Measurements from ENCODE around the gene B3GAT3. TPM values are rescaled to one million over a fixed set of nuclear protein-coding genes. Genes with fewer than 3 reads are reported as not detected.
"Not testable (repeated sequence)": the region's sequence is repeated elsewhere in the genome, so short reads cannot be mapped to it uniquely, and the experiment has no call there.

B3GAT3 gene
- total and polyA plus RNA-seq, 5 donors from 2014 or later = 34.3 to 57.5 (median 36.0) TPM

DNA sequence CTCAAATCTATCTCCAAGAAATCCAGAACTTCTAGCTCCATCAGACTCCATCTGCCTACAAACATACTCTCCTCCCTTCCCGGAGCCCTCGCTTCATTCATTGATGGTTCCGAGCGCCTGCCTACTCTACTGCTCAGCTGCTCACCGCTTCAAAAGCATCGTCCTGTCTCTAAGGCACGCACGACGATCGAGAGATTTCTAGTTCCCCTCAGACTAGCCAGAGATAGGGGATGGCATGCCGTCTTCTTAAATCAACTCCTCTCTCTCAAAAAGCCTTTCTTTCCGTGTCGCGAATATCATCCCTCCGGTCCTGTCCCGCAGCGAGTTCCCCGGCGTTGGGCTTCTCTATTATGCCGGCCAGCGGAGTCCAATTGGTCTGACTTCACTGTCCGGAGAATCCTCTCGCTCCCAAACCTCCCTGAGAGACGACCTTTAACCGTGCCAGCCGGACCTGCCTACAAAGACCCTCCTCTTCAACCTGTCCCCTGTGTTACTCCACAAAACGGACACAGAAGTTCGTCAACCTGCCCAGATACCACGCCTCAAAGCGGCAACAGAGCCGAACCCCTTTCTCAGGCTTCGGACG is 48.7 kb downstream of the B3GAT3 start:
- Histone ChIP-seq H3K4me3 (ENCODE audit: low read depth, low read length) (peak overlapping the region; percentile 91), H3K9me3 (ENCODE audit: control insufficient read depth in 2 of 2, low read length in 2 of 2) (no peaks in the 10 kb centered on the region), H3K4me1 (ENCODE audit: control insufficient read depth, insufficient read depth, low read length, poor library complexity, severe bottlenecking) (peaks cover 35% of the 10 kb centered on the region), H3K27ac (ENCODE audit: insufficient read depth, low read length, poor library complexity, severe bottlenecking) (peak overlapping the region; percentile 88), H3K27me3 (ENCODE audit: control insufficient read depth, insufficient read depth, low read length) (no peaks in the 10 kb centered on the region), H3K36me3 (ENCODE audit: control insufficient read depth, insufficient read depth, low read length) (peaks cover 55% of the 10 kb centered on the region)
- DNase-seq = peak in 2 of 3 donors; percentile 35 to 56
- ATAC-seq (ENCODE audit: low read depth in 2 of 2) = no peak
- Mint-ChIP-seq H3K27ac (peak overlapping the region; percentile 92 to 94 (median 92)), H3K9me3 (no peaks in the 10 kb centered on the region), H3K4me1 (peaks cover 6 to 62% (median 40%) of the 10 kb centered on the region in 4 donors), H3K36me3 (peaks cover 35% of the 10 kb centered on the region), H3K4me3 (peak overlapping the region; percentile 91 to 99 (median 96)), H3K27me3 (no peaks in the 10 kb centered on the region)

DNA sequence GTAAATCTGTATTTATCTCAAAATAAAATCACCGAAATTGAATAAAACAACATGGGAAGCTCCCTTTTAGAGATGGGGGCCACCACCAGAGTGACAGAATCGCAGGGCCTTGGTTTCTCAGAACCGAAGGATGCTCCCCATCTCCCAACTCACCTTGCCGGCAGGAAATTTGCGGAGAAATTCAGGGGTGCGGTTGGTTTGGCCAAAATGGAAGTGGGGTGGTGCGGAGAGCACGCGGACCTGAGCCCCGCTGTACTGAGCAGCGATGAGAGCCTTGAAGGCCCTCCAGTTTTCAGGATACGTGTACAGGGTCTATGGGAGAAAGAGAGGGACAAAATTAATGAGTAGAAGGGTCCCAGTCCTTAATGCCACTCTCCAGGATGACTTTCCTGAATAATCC is 49.4 kb downstream of the B3GAT3 start:
- no peaks in the 10 kb centered on the region for H3K27me3 ChIP-seq (ENCODE audit: control insufficient read depth, insufficient read depth, low read length)
- H3K4me1 ChIP-seq (ENCODE audit: control insufficient read depth, insufficient read depth, low read length, poor library complexity, severe bottlenecking) = peaks cover 35% of the 10 kb centered on the region
- Mint-ChIP-seq H3K27me3 (no peaks in the 10 kb centered on the region), H3K4me1 (peaks cover 6 to 64% (median 41%) of the 10 kb centered on the region in 4 donors), H3K36me3 (peaks cover 34% of the 10 kb centered on the region), H3K9me3 (no peaks in the 10 kb centered on the region), H3K4me3 (peak overlapping the region; percentile 91 to 99 (median 96)), H3K27ac (peak overlapping the region; percentile 80 to 94 (median 92))
- DNase-seq (no peak), ATAC-seq (ENCODE audit: low read depth in 2 of 2) (no peak)
- H3K27ac ChIP-seq (ENCODE audit: insufficient read depth, low read length, poor library complexity, severe bottlenecking) = peak overlapping the region; percentile 6
- peak overlapping the region; percentile 91 for H3K4me3 ChIP-seq (ENCODE audit: low read depth, low read length)
- H3K9me3 ChIP-seq (ENCODE audit: control insufficient read depth in 2 of 2, low read length in 2 of 2) = no peaks in the 10 kb centered on the region
- H3K36me3 ChIP-seq (ENCODE audit: control insufficient read depth, insufficient read depth, low read length) = peaks cover 53% of the 10 kb centered on the region

DNA sequence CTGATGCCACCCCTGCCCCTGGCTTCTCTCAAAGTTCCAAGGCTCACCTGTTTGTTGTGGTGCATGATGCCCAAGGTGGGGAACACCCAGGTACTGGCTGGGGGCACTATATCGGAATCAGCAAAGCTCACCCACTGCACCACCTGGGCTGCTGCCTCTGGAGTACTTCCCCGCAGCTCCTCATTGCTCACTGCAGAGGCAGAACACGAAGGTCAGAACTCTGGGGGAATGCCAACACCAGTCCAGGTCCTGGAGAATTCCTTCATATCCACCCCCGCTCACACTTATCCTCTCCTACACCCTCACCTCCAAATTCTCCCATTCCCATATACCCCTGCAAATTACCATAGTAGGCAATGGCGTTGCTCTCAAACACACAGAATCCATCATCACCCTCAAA is 50.3 kb downstream of the B3GAT3 start:
- H3K9me3 Mint-ChIP-seq; H3K9me3 ChIP-seq (ENCODE audit: control insufficient read depth in 2 of 2, low read length in 2 of 2); DNase-seq; H3K27ac ChIP-seq (ENCODE audit: insufficient read depth, low read length, poor library complexity, severe bottlenecking); H3K27me3 Mint-ChIP-seq; ATAC-seq (ENCODE audit: low read depth in 2 of 2); H3K4me3 ChIP-seq (ENCODE audit: low read depth, low read length); H3K27me3 ChIP-seq (ENCODE audit: control insufficient read depth, insufficient read depth, low read length): not testable (repeated sequence)
- peaks cover 35% of the 10 kb centered on the region for H3K4me1 ChIP-seq (ENCODE audit: control insufficient read depth, insufficient read depth, low read length, poor library complexity, severe bottlenecking)
- H3K27ac Mint-ChIP-seq = peak overlapping the region; percentile 7 to 73 (median 31)
- peaks cover 37% of the 10 kb centered on the region for H3K36me3 Mint-ChIP-seq
- H3K4me1 Mint-ChIP-seq = peaks cover 12 to 72% (median 45%) of the 10 kb centered on the region in 4 donors
- peaks cover 54% of the 10 kb centered on the region for H3K36me3 ChIP-seq (ENCODE audit: control insufficient read depth, insufficient read depth, low read length)
- H3K4me3 Mint-ChIP-seq = peak overlapping the region in 3 of 4 donors; percentile 20 to 96 (median 63)

DNA sequence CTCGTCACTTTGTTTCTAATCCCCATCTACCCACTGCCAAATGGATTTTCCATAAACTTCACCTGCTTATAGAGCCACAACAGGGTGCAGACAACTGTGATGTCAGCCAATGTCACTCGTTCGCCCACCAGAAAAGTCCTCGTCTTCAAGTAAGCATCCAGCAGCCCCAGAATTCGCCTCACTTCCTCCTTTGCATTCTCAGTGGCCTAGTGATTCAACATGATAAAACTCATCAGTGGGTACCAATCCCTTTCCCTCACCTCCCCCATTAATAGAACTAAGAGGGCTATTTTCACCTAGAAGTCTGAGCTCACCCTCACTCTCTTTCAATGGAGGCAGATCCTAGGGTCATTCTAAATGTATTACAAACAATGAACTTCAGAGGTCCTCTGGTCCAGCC is 50.9 kb downstream of the B3GAT3 start:
- H3K27me3 Mint-ChIP-seq; DNase-seq; H3K4me3 ChIP-seq (ENCODE audit: low read depth, low read length); H3K27me3 ChIP-seq (ENCODE audit: control insufficient read depth, insufficient read depth, low read length); H3K9me3 Mint-ChIP-seq; ATAC-seq (ENCODE audit: low read depth in 2 of 2); H3K27ac ChIP-seq (ENCODE audit: insufficient read depth, low read length, poor library complexity, severe bottlenecking); H3K9me3 ChIP-seq (ENCODE audit: control insufficient read depth in 2 of 2, low read length in 2 of 2): not testable (repeated sequence)
- peaks cover 40% of the 10 kb centered on the region for H3K36me3 Mint-ChIP-seq
- Histone ChIP-seq H3K36me3 (ENCODE audit: control insufficient read depth, insufficient read depth, low read length) (peaks cover 56% of the 10 kb centered on the region), H3K4me1 (ENCODE audit: control insufficient read depth, insufficient read depth, low read length, poor library complexity, severe bottlenecking) (peaks cover 35% of the 10 kb centered on the region)
- peak overlapping the region in 3 of 4 donors; percentile 20 to 96 (median 53) for H3K4me3 Mint-ChIP-seq
- peak overlapping the region; percentile 60 to 73 (median 65) for H3K27ac Mint-ChIP-seq
- peaks cover 12 to 77% (median 46%) of the 10 kb centered on the region in 4 donors for H3K4me1 Mint-ChIP-seq

DNA sequence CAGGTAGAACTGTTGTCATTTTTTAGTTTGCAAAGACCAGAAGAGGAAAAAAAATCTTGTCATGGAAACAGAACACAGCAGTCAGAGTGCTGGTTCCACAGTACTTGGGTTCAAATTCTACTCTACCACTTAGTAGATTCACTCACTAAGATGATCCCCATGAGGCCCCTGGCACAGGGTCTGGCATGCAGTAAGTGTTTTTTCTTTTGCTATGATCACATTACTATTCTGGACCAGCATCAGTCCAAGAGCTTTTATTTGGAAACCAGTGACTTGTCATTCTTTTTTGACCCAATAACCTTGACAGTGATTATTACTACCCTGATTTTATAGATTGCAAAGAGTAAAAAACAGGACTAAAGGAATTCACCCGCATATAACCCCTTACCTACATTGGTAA is 52.2 kb downstream of the B3GAT3 start:
- H3K9me3 ChIP-seq (ENCODE audit: control insufficient read depth in 2 of 2, low read length in 2 of 2) = no peaks in the 10 kb centered on the region
- Mint-ChIP-seq H3K4me3 (peak overlapping the region in 1 of 4 donors; percentile 53), H3K27ac (no peak overlapping the region), H3K27me3 (no peaks in the 10 kb centered on the region), H3K36me3 (peaks cover 46% of the 10 kb centered on the region), H3K9me3 (no peaks in the 10 kb centered on the region), H3K4me1 (peaks cover 18 to 76% (median 47%) of the 10 kb centered on the region in 4 donors)
- peaks cover 67% of the 10 kb centered on the region for H3K36me3 ChIP-seq (ENCODE audit: control insufficient read depth, insufficient read depth, low read length)
- ATAC-seq (ENCODE audit: low read depth in 2 of 2) (no peak), DNase-seq (no peak)
- no peaks in the 10 kb centered on the region for H3K27me3 ChIP-seq (ENCODE audit: control insufficient read depth, insufficient read depth, low read length)
- no peak overlapping the region for H3K27ac ChIP-seq (ENCODE audit: insufficient read depth, low read length, poor library complexity, severe bottlenecking)
- H3K4me3 ChIP-seq (ENCODE audit: low read depth, low read length) = no peak overlapping the region
- peaks cover 27% of the 10 kb centered on the region for H3K4me1 ChIP-seq (ENCODE audit: control insufficient read depth, insufficient read depth, low read length, poor library complexity, severe bottlenecking)

DNA sequence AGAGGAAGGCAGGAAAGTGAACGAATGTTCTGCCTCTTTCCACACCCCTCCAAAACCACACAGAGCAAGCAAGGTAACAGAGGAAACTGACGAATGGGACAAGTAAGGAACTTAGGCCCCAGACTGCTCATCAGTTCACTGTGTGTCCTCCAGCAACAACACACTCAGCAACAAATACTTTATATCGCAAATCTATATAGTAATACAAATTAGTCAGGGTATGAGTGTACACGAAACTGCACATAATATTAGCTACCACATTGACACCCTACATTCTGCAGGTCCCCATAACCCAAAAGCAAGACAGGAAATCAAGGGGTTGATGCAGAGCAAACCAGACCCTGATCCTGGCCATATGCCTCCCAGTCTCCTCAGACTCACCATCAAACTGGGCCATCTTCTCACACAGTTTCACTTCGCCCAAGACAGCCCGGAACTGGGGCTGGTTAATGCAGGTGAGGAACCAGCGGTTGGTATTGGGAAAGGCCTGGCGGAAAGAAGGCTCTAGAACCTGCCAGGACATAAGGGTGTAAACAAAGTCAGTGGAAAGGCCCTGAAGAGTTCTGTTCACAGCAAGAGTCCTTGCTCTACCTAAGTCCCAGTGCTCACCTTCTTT is 54.7 kb downstream of the B3GAT3 start:
- ATAC-seq (ENCODE audit: low read depth in 2 of 2) = no peak
- H3K27me3 ChIP-seq (ENCODE audit: control insufficient read depth, insufficient read depth, low read length) = no peaks in the 10 kb centered on the region
- H3K4me3 ChIP-seq (ENCODE audit: low read depth, low read length) = no peak overlapping the region
- H3K9me3 ChIP-seq (ENCODE audit: control insufficient read depth in 2 of 2, low read length in 2 of 2) = no peaks in the 10 kb centered on the region
- Mint-ChIP-seq H3K4me3 (peak overlapping the region in 2 of 4 donors; percentile 17 to 64), H3K36me3 (peaks cover 42% of the 10 kb centered on the region), H3K4me1 (peaks cover 15 to 53% (median 38%) of the 10 kb centered on the region in 4 donors), H3K9me3 (no peaks in the 10 kb centered on the region), H3K27me3 (no peaks in the 10 kb centered on the region), H3K27ac (peak overlapping the region in 2 of 3 donors; percentile 32 to 75)
- H3K36me3 ChIP-seq (ENCODE audit: control insufficient read depth, insufficient read depth, low read length) = peaks cover 74% of the 10 kb centered on the region
- peaks cover 13% of the 10 kb centered on the region for H3K4me1 ChIP-seq (ENCODE audit: control insufficient read depth, insufficient read depth, low read length, poor library complexity, severe bottlenecking)
- DNase-seq = no peak
- H3K27ac ChIP-seq (ENCODE audit: insufficient read depth, low read length, poor library complexity, severe bottlenecking) = no peak overlapping the region

DNA sequence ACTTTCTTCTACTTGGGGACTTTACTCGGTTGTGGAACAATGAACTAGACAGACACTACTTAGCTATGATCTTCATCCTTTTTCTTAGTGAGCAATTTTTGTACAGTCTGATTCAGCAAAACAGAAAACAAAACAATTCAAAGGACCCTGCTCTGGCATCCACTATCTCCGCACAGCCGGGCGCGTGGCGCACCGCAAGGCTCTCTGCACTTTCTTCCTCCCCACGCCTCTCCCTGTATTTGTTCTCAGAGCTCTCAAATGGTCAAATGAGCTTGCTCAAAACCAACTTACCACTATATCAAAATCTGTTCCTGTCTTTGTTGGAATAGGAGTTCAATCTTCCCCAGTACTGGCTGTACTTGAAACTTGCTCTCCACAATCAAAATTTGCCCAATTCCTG is 55.5 kb downstream of the B3GAT3 start:
- Mint-ChIP-seq H3K27ac (no peak overlapping the region), H3K4me1 (peaks cover 11 to 50% (median 34%) of the 10 kb centered on the region in 4 donors), H3K36me3 (peaks cover 41% of the 10 kb centered on the region), H3K9me3 (no peaks in the 10 kb centered on the region), H3K27me3 (no peaks in the 10 kb centered on the region), H3K4me3 (peak overlapping the region in 1 of 4 donors; percentile 64)
- Histone ChIP-seq H3K27ac (ENCODE audit: insufficient read depth, low read length, poor library complexity, severe bottlenecking) (no peak overlapping the region), H3K9me3 (ENCODE audit: control insufficient read depth in 2 of 2, low read length in 2 of 2) (no peaks in the 10 kb centered on the region), H3K27me3 (ENCODE audit: control insufficient read depth, insufficient read depth, low read length) (no peaks in the 10 kb centered on the region), H3K4me1 (ENCODE audit: control insufficient read depth, insufficient read depth, low read length, poor library complexity, severe bottlenecking) (peaks cover 4% of the 10 kb centered on the region), H3K36me3 (ENCODE audit: control insufficient read depth, insufficient read depth, low read length) (peaks cover 68% of the 10 kb centered on the region), H3K4me3 (ENCODE audit: low read depth, low read length) (no peak overlapping the region)
- no peak for DNase-seq
- ATAC-seq (ENCODE audit: low read depth in 2 of 2) = no peak

Measured in CD4-positive, CD25-positive, alpha-beta regulatory T cell (primary cell).